Central memory CD4-positive, alpha-beta T cell (primary cell): ENCODE results near the gene CD226.
"Not testable (repeated sequence)": the region's sequence is repeated elsewhere in the genome, so short reads cannot be mapped to it uniquely, and the experiment has no call there.

Experiments
- DNase-seq: peaks from one replicate; pipeline ENCODE4 v3.0.0; 2022

CD226 gene

GRCh38 chr18:69870736-69871135 lies 76.9 kb downstream of the CD226 start:
- no peak for DNase-seq

DNA sequence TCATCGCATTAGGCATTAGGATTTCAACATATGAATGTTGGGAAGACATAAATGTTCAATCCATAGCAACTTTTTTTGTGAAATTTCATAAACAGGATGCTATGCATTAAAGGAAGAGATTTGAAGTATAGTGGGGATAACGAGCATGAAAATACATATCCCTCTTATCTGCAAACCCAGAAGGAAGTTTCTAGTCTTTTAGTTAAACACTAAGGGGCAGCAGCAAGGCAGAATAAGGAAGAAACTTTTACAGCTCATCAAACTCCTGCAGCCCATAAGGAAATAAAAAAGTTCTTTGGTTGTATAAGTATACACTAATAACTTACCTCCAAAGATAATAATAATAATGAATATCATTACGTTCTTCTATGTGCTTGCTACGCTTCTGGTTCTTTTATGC lies 81.5 kb downstream of the CD226 start:
- DNase-seq: no peak

DNA sequence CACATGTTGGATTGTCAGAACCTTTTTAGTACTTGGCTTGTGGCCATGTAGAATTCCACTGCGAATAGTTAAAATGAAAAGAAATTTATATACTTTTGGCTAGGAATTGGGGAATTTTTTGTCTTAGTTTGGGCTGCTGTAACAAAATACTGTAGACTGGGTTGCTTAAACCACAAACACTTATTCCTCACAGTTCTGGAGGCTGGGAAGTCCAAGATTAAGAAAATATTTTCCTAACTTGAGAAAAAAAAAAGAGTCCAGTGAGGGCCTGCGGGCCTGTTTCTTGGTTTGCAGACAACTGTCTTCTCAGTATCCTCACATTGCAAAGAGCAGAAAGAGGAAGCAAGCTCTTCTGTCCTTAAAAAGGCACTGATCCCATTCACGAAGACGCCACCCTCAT lies 81.9 kb downstream of the CD226 start:
- no peak for DNase-seq

DNA sequence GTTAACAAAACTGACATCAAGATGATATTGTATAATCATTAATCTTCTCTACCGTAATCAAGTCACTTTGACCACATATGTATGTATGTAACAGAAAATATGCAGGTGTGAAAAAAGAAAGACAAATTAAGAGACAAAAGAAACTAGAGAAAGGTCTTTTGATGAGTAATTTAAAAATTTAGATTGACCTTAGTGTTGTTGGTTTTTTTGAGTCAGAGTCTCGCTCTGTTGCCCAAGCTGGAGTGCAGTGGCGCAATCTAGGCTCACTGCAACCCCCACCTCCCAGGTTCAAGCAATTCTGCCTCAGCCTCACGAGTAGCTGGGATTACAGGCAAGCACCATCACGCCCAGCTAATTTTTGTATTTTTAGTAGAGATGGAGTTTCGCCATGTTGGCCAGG lies 82.9 kb downstream of the CD226 start:
- DNase-seq: not testable (repeated sequence)

DNA sequence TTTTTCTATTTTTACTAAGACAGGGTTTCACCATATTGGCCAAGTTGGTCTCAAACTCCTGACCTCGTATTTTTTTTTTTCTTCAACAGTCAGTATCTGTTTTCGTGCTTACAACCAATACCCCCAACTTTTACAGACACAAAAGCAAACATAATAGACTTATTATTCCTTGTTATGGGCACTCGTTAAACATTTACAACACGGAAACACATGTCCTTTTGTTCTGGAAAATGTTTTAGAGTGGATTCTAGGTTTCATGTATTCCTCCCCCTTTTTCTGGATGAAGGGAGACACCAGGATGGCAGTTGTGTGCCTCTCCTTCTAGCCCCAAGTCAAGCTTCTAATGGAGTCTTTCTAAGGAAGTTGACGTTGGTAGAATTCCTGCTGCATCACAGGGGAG lies 88.8 kb downstream of the CD226 start:
- DNase-seq: no peak

DNA sequence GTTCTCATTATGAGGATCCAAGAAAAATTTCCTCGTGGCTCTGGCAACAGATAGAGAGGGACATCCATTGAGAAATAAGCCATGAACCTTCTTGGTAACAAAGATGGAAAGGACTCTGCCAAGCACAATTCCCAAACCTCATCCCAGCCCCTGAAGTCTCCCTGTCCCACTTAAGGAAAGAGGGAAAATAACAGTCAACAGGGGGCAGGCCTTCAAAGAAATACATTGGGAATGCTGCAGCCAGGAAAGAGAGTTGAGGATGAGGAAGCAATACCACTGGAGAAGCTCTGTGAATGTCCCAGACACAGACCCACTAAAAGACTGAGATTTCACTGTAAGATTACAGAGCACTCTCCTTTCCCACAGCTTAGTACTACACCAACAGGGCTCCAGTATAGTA lies 93.2 kb downstream of the CD226 start:
- DNase-seq: no peak

GRCh38 chr18:69853051-69853450 lies 94.6 kb downstream of the CD226 start:
- DNase-seq: no peak

- DNase-seq: no peak
These were observed 101.8 kb downstream of the CD226 start for GRCh38 chr18:69845593-69846506.

DNA sequence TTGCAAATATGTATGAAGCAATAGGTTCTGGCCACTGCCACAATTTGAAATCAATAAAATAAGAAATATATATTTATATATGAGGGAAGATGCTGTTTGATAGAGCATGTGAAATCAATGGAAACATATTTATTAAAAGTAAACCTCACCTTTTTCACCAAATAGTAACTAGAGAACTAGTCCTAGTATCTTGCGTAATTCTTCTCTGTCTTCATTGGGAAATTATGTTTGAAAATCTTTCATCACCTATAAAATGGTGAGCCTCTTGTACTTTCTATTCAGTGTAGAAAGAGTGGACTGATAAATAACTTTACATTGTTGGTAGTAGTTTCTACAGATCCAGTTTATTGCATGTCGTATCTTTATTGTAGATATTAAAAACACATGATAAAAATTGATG lies 103.0 kb downstream of the CD226 start:
- DNase-seq: no peak

DNA sequence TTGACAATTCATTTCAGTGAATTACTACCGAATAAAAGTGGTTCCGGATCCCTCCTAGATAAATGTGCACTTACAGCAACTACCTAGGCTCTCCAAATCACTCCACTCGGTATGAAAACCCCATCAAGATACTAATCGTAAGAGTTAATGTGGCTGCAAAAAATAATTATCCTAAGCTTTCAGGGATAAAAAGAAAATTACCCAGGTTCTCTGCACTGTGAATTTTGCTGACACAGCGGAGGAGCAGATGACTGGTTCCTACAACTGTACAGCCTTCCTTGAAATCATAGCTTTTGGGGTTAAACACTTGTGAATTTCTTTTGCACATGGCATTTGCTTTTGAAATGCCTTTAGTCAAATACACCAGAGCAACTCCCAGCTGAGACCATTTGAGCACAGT lies 104.7 kb downstream of the CD226 start:
- DNase-seq: no peak

- no peak for DNase-seq
These were observed 106.6 kb downstream of the CD226 start for GRCh38 chr18:69841117-69841516.

- DNase-seq: no peak
These were observed 107.2 kb downstream of the CD226 start for GRCh38 chr18:69840445-69840844.

GRCh38 chr18:69840001-69840400 lies 107.7 kb downstream of the CD226 start:
- no peak for DNase-seq

DNA sequence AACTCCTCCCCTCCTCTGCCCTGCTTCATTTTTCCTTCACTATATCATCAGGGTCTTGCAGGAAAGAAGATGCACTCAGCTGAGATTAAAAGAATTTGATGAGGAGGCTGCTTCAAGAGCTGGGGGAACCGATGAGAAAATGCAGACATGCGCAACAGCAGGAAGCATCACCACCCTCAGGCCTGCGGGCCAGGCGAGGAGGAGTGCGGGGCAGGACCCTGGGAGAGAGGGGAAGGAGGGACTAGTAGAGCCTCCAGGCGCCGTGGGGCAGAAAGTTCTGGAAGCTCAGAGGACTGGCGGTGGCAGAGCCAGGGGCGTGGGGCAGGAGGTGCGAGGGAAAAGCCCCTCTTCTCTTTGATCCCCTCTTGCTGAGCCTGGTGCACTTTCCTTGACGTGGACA lies 108.2 kb downstream of the CD226 start:
- DNase-seq: no peak

DNA sequence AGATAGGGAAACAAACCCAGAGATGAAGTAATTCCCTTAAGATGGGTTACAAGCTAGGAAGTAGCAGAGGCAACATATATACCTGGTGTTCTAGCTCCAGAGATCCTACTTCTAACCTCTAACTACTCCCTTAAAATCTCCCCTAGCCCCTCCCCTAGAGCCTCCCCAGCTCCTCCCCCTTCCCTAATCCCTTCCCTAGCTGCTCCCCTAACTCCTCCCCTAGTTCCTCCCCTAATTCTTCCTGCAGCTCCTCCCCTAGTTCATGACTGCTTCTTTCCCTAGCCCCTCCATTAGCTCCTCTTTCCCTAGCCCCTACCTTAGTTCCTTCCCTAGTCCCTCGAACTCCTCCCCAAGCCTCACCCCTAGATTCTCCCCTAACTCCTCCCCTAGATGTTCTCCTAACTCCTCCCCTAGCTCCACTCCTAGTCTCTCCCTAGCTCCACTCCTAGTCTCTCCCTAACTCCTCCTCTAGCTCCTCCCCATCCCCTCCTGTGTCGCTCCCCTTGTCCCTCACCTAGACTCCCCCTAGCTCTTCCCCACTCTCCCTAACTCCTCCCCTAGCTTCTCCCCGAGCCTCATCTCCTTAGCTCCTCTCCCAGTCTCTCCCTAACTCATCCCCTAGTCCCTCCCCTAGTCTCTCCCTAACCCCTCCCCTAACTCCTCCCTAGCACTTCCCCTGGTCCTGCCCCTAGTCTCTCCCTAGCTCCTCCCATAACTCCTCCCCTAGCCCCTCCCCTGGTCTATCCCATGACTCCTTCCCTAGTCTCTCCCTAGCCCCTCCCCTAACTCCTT lies 108.9 kb downstream of the CD226 start:
- no peak for DNase-seq

DNA sequence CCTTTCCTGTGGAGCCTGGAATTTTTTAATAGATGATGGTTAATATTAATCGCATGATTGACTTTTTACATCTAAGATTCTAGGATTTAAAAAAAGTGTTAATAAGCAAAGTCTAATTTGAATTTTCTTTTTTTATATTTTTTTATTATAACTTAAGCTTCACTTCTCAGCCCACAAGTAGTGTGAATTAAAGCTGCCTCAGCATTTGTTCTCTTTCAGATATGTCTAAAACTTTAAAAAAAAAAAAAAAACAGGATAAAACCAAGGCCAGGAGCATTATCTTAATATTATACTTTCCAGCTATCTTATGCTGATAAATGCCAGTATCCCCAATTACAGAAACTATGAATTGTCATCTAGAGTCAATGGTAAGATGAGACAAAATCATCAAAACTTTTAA lies 109.7 kb downstream of the CD226 start:
- DNase-seq: no peak

DNA sequence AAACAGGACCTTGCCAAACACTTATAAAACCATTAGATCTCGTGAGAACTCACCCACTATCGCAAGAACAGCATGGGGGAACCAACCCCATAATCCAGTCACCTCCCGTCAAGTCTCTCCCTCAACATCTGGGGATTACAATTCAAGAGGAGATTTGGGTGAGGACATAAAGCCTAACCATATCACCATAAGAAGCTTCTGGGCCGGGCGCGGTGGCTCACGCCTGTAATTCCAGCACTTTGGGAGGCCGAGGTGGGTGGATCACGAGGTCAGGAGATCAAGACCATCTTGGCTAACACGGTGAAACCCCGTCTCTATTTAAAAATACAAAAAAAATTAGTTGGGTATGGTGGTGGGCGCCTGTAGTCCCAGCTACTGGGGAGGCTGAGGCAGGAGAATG lies 112.7 kb downstream of the CD226 start:
- not testable (repeated sequence) for DNase-seq

GRCh38 chr18:69830189-69830588 lies 117.5 kb downstream of the CD226 start:
- no peak for DNase-seq

- DNase-seq: no peak
These were observed 127.1 kb downstream of the CD226 start for GRCh38 chr18:69820538-69820937.

- DNase-seq: no peak
These were observed 128.2 kb downstream of the CD226 start for GRCh38 chr18:69819460-69819859.

GRCh38 chr18:69817335-69817940 lies 130.2 kb downstream of the CD226 start:
- no peak for DNase-seq

GRCh38 chr18:69814861-69815385 lies 132.8 kb downstream of the CD226 start:
- no peak for DNase-seq

- DNase-seq: no peak
These were observed 134.1 kb downstream of the CD226 start for GRCh38 chr18:69813559-69813958.
